Hippocampal formation (tissue), 2 donors: ENCODE results near the gene PDE3A.

Source experiments
- DNase-seq, 2 donors: peaks; one replicate each; lab custom pipeline; 2025; lab: John Stamatoyannopoulos, UW

Gene PDE3A

DNA sequence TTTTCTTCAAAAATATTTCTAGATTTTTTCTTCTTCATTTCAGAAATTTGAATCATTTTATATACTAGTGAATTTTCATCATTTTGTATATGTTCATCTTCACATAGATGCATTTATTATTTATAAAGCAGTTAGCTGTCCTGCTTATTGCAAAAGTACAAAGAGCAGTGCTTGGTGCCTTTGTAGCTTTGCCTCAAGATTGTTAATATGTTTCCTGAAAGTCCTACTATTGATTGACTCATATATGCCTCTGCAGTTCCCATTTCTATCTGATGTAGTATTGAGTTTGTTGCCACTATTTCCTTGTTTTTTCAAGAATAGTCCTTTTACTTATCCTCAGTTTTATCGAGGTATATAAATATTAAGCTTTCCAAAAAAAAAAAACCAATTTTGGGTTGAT is 89.7 kb downstream of the PDE3A start:
- DNase-seq: no peak

DNA sequence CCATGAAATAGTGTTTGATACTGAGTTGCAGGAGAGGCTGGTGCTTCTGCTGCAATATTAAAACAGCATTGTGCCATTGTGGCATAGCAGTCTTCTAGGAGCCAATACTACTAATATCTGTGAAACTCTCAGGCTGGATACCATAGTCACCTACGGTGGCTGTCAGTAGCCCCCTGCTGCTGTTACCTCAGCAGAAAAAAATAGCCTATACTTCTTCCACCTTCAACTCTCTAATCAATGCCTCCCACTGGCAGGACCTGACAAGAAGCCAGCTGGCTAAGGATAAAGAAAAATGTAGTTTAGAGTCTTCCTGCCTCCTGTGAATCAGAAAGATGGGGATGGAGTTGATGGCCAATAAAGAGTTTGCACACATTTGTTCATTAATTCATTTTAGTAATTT is 91.6 kb downstream of the PDE3A start:
- DNase-seq: no peak

DNA sequence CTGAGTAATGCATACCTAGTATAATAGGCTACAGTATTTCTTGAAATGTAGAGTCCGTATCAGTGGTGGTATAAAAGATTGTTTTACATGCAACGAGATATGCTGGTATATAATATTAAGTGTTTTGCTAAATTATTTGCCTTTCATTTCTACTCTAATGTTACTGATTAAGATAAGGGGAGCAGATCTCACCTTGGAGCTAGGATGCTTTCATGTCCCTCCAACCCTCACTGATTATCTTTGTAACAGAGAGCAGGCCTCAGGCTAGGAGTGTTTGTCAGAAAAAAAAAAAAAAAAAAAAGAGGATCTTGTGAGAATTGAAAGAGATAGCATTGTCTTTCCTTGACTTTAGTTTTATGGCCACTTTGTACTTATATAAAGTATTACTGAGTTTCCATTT is 92.6 kb downstream of the PDE3A start:
- no peak for DNase-seq

- peak in 1 of 2 donors; percentile 32 for DNase-seq
These were observed 95.7 kb downstream of the PDE3A start for GRCh38 chr12:20463913-20464524.

DNA sequence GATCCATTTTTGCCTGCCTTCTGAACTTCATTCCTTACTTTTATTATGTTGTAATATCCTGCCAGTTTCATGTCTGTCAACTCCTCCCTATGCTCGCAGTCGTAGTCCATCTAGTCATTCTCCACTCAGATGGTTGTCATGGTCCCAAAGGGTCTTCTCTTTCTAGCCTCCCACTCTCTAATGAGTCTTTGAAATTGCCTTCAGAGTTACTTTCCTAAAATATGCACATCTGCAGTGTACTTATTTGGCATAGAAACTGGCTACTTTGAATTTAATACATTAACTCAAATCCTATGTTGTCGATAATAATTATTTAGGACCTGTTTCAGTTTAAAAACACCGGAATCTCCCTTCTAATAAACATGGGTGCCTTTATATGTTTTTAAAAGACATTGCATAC is 101.0 kb downstream of the PDE3A start:
- no peak for DNase-seq

- DNase-seq: no peak
These were observed 101.4 kb downstream of the PDE3A start for GRCh38 chr12:20469756-20470155.

DNA sequence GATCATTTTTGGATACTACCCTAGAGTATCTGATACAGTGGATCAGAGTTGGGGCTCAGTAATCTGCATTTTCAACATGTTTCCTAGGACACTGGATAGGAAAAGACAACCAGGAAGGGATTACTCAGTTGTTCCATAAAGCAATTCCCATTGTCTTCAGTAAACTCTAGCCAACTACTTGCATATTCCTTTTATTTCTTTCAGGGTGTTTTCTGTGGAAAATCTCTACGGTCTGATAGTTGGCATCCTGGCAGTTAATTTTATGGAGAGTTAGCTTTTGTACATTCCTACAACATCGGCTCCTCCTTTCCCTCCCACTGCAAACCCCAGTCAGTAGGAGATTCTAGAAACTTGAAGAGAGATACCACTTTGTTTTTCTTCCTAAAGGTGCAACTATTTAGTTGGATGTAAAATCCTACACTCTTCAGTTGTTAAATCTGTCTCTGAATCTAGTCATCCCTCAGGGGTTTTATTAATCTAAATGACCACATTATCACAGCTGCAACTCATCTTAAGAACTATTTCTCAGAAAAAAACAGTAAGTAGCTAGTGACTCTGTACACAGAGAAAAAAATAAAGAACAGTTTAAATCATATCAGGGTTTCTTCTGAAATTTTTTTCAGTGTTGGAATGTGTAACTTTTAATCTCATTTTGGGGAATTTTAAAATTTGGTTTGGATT is 103.9 kb downstream of the PDE3A start:
- no peak for DNase-seq

DNA sequence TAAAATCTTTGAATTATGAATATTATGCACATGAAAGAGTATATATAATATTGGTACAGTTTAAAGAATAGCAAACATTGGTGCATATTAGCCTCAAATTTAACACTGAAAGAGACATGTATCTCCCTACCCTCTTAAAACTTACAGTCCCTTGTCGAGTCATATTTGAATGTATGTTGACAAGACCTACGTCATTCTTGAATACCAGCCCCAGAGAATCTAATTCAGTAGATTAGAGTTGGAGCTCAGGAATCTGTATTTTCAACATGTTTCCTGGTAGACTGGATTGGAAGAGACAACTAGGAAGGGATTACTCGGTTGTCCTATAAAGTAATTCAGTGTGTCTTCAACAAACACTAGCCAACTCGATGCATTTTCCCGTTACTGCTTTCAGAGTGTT is 104.8 kb downstream of the PDE3A start:
- DNase-seq: no peak

DNA sequence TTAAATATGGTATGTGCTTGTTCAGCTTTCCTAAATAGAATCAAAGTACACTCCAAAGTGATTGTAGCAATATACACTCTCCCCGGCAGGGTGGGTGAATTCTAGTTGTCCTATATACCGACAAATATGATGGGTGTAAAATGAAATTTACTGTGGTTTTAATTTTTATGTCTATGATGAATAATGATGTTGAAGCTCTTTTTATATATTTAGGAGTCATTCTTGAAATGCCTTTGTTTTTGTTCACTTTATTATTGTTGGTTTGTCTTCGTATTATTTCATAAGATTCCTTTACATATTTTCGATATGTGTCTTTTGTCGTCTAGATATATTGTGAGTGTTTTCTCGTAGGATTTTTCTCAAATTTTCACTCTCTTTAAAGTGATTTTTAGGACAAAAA is 105.7 kb downstream of the PDE3A start:
- no peak for DNase-seq

GRCh38 chr12:20474443-20474842 is 106.1 kb downstream of the PDE3A start:
- DNase-seq: no peak

- DNase-seq: no peak
These were observed 107.2 kb downstream of the PDE3A start for GRCh38 chr12:20475542-20475941.

GRCh38 chr12:20476551-20476950 is 108.2 kb downstream of the PDE3A start:
- DNase-seq: no peak

DNA sequence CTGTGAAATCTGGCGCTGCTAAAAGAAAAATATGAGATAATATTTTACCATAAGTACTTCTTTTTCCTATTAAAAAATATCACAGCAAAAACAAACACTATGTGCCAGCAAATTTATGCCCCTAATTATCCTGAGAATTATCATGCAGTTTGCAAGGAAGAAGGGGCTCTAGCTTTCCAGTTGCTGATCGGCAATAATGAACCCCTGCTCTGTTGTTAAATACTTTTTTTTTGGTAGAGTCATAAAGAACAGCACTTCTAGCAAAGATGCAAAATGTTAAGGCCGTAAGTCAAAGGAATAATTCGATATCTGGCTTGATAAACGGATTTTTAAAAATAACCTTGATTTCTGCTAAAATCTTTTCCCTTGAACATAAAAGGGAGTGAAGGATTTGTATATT is 108.9 kb downstream of the PDE3A start:
- no peak for DNase-seq

GRCh38 chr12:20477672-20478071 is 109.3 kb downstream of the PDE3A start:
- DNase-seq: peak in 1 of 2 donors; percentile 14

GRCh38 chr12:20482491-20483054 is 114.2 kb downstream of the PDE3A start:
- DNase-seq: no peak

GRCh38 chr12:20483776-20484175 is 115.4 kb downstream of the PDE3A start:
- DNase-seq: no peak

GRCh38 chr12:20486233-20486632 is 117.9 kb downstream of the PDE3A start:
- DNase-seq: no peak

DNA sequence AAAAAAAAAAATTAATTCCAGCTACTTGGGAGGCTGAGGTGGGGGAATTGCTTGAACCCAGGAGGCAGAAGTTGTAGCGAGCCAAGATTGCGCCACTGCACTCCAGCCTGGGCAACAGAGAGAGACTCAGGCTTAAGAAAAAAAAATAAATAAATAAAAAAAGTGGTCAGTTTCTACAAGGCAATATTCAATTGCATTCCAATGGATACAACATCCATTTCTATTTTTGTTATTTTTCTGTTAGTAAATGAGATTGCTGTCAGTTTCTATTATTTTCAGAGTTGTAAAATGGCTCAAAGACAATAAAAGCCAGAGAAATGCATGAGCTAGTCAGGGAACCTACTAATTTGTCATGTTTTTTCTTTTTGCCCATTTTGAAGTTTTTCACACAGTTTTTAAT is 119.2 kb downstream of the PDE3A start:
- DNase-seq: no peak

DNA sequence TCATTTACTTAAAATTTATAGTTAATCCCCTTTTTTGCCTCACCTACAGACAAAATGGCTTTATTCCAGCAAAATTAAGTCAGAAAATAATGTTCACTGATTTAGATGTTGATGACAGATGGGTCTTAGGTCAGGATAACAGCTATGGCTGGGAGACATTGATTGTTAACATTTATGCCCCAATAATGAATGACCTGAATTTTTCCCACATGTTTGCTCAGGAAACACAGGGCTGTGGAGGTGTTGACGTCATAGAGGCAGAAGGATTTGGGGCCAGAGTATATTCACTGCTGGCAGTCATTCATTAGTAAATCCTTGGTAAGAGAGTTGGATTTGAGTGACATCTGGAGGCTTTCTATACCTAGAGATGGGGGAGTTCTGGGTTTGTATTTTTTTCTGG is 121.3 kb downstream of the PDE3A start:
- no peak for DNase-seq

GRCh38 chr12:20490213-20490612 is 121.9 kb downstream of the PDE3A start:
- no peak for DNase-seq

DNA sequence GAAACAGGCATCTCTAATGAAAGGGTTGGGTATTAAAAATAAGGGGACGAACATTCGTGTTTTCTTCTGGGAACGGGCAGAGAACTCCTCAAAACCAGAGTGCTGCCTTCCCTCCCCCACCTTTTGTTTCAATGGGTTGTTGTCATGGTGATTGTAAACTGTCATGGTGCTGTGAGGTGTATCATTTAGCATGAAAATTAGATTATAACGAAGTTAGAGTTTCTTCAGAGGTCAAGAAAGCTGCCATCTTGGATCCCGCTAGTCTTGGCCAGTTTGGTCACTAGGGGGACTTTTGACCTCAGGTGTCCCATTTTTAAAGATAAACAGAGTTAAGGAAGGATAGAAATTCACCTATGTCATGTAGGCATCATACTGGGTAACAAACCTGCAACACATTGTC is 123.0 kb downstream of the PDE3A start:
- DNase-seq: no peak

DNA sequence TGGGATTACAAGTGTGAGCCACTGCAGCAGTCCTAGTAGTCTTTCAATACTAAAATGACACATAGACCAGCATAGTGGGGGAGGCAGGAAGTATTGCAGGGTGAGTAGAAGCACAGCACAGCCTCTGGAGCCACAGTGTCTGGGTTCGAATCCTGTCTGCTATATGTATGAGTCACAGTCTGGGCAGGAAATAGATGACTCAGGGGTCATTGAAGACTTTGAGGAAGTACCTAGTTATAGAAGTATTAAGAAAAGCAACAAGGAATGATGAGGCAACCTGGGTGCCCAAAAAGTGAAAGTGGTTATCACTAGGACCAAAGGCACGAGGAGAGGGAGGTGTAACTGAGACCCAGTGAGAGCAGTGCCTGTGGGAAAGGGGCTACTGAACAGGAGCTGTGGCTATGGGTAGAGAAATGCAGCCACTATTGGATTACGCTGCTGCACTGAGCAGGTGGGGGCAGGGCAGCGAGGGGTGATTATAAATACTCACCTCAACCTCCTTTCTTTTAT is 124.0 kb downstream of the PDE3A start:
- DNase-seq: no peak

GRCh38 chr12:20493934-20494333 is 125.6 kb downstream of the PDE3A start:
- no peak for DNase-seq
